Measurements from ENCODE around the gene NAPSA.
"Not testable (repeated sequence)": the region's sequence is repeated elsewhere in the genome, so short reads cannot be mapped to it uniquely, and the experiment has no call there.

NAPSA gene

GRCh38 chr19:50358483-50359327 is 6.7 kb downstream of the NAPSA start:
- no peak for FAIRE-seq

- FAIRE-seq = no peak
These were observed 8.0 kb downstream of the NAPSA start for GRCh38 chr19:50357178-50358100.

GRCh38 chr19:50356691-50357177 is 8.7 kb downstream of the NAPSA start:
- FAIRE-seq = no peak

- not testable (repeated sequence) for FAIRE-seq
These were observed 12.0 kb downstream of the NAPSA start for GRCh38 chr19:50353487-50353880.

GRCh38 chr19:50352242-50352641 is 13.2 kb downstream of the NAPSA start:
- no peak for FAIRE-seq

GRCh38 chr19:50349277-50350057 is 16.0 kb downstream of the NAPSA start:
- no peak for FAIRE-seq

- not testable (repeated sequence) for FAIRE-seq
These were observed 18.3 kb downstream of the NAPSA start for GRCh38 chr19:50347089-50347581.

GRCh38 chr19:50344661-50345318 is 20.6 kb downstream of the NAPSA start:
- no peak for FAIRE-seq

- FAIRE-seq = no peak
These were observed 24.3 kb downstream of the NAPSA start for GRCh38 chr19:50341091-50341564.

GRCh38 chr19:50340331-50340730 is 25.1 kb downstream of the NAPSA start:
- FAIRE-seq = no peak

- FAIRE-seq = not testable (repeated sequence)
These were observed 28.4 kb downstream of the NAPSA start for GRCh38 chr19:50337031-50337430.

- FAIRE-seq = no peak
These were observed 30.6 kb downstream of the NAPSA start for GRCh38 chr19:50334741-50335421.

- FAIRE-seq = no peak
These were observed 31.5 kb downstream of the NAPSA start for GRCh38 chr19:50333737-50334617.

- FAIRE-seq = no peak
These were observed 32.2 kb downstream of the NAPSA start for GRCh38 chr19:50333235-50333736.

GRCh38 chr19:50332244-50333038 is 33.0 kb downstream of the NAPSA start:
- FAIRE-seq = no peak

GRCh38 chr19:50331994-50332243 is 33.5 kb downstream of the NAPSA start:
- no peak for FAIRE-seq

- FAIRE-seq = no peak
These were observed 34.0 kb downstream of the NAPSA start for GRCh38 chr19:50331221-50331993.

- no peak for FAIRE-seq
These were observed 34.9 kb downstream of the NAPSA start for GRCh38 chr19:50330365-50331078.
